Fibroblast of lung (primary cell): ENCODE data around the gene EME1. TPM values are rescaled to one million over a fixed set of nuclear protein-coding genes. Genes with fewer than 3 reads are reported as not detected.
A peak's percentile ranks its signal among the peaks of the same experiment; 100 is the strongest.

Source experiments
- DNase-seq, 2 donors: peaks; one replicate each; pipeline versions ENCODE4 v3.0.0 to v3.0.0-alpha.2; 2010; ENCODE audit warnings: low read depth in 2 of 2
- H2AFZ ChIP-seq: 2 replicates; pipeline ENCODE4 v1.5.1; 2012; ENCODE audit warnings: low read length, control low read depth, inconsistent platforms
- H3K27ac ChIP-seq: 2 replicates; pipeline ENCODE4 v1.5.1; 2011; ENCODE audit warnings: low read length, control low read depth; ENCODE audit not compliant: insufficient read depth
- H3K27me3 ChIP-seq: 2 replicates; pipeline ENCODE4 v1.5.1; 2011; ENCODE audit warnings: mild to moderate bottlenecking, low read length; ENCODE audit not compliant: control insufficient read depth, insufficient read depth
- H3K36me3 ChIP-seq: 2 replicates; pipeline ENCODE4 v1.5.1; 2011; ENCODE audit warnings: low read length; ENCODE audit not compliant: control insufficient read depth, insufficient read depth
- H3K4me1 ChIP-seq: 2 replicates; pipeline ENCODE4 v1.5.1; 2011; ENCODE audit warnings: low read length; ENCODE audit not compliant: control insufficient read depth, insufficient read depth; ENCODE audit errors: extremely low read depth
- H3K4me2 ChIP-seq: 2 replicates; pipeline ENCODE4 v1.5.1; 2011; ENCODE audit warnings: low read length, control low read depth; ENCODE audit not compliant: insufficient read depth; ENCODE audit errors: extremely low read depth
- H3K4me3 ChIP-seq, 4 experiments: fragments of 200-600 bp in 1 of 4; sonication (generic) in 1 of 4; replicated peaks in 1 of 4; 2 replicates each; pipeline ENCODE4 v1.5.1; 2011 to 2016; ENCODE audit warnings: low read length in 4 of 4, low read depth in 3 of 4, mild to moderate bottlenecking in 3 of 4, control low read depth in 2 of 4, inconsistent platforms in 1 of 4, mixed read lengths in 1 of 4; ENCODE audit not compliant: insufficient read depth in 1 of 4; ENCODE audit errors: control extremely low read depth in 1 of 4
- H3K79me2 ChIP-seq: 2 replicates; pipeline ENCODE4 v1.5.1; 2012; ENCODE audit warnings: mild to moderate bottlenecking, low read length, inconsistent platforms; ENCODE audit not compliant: control insufficient read depth, insufficient read depth
- H3K9ac ChIP-seq: 2 replicates; pipeline ENCODE4 v1.5.1; 2011; ENCODE audit warnings: mild to moderate bottlenecking, low read length, control low read depth; ENCODE audit not compliant: insufficient read depth
- H3K9me3 ChIP-seq: 2 replicates; pipeline ENCODE4 v1.5.1; 2012; ENCODE audit warnings: low read depth, low read length; ENCODE audit not compliant: control insufficient read depth, insufficient read depth
- H4K20me1 ChIP-seq: 2 replicates; pipeline ENCODE4 v1.5.1; 2011; ENCODE audit warnings: low read length; ENCODE audit not compliant: control insufficient read depth, insufficient read depth; ENCODE audit errors: extremely low read depth
- EZH2 ChIP-seq: IDR thresholded peaks from 2 replicates; pipeline ENCODE4 v1.5.1; 2012; ENCODE audit warnings: low read length, control low read depth, mild to moderate bottlenecking; ENCODE audit errors: missing control alignments
- polyA plus RNA-seq, 2 donors: library from polyadenylated mRNA; depleted of rRNA in 1 of 2; stranded (reverse) in 1 of 2; unstranded in 1 of 2; fragments of >200 nt; gene quantifications; 2 replicates each; pipeline ENCODE4 v1.2.1, GENCODE V29; 2011 to 2012; ENCODE audit warnings: missing spikeins in 1 of 2
- total RNA-seq: library from RNA; depleted of rRNA; stranded (reverse); fragments of >200 nt; gene quantifications from 2 replicates; pipeline ENCODE4 v1.2.1, GENCODE V29; 2014
- TF ChIP-seq, protein P1 (sequence below), 2 donors: IDR thresholded peaks in 1 of 2; conservative IDR thresholded peaks in 1 of 2; 1 replicate in 1 of 2; 2 replicates in 1 of 2; pipeline ENCODE4 v1.5.1; 2011 to 2012; ENCODE audit warnings: low read length in 2 of 2, control low read depth in 1 of 2, inconsistent platforms in 1 of 2, low read depth in 1 of 2, mild to moderate bottlenecking in 1 of 2

Gene EME1
- total and polyA plus RNA-seq, 2 donors (not counting 1 experiment from before 2014, with no cell fraction given), result 2.3 to 2.7 TPM

- H3K4me3 ChIP-seq, result no peak overlapping the region
- peaks cover 16% of the 10 kb centered on the region for H3K36me3 ChIP-seq
- no peak overlapping the region for H3K27ac ChIP-seq
- no peak overlapping the region for H3K9ac ChIP-seq
- H4K20me1 ChIP-seq, result no peaks in the 10 kb centered on the region
- H3K79me2 ChIP-seq, result peaks cover 15% of the 10 kb centered on the region
- TF ChIP-seq EZH2, result no peak
- TF ChIP-seq, protein P1, sequence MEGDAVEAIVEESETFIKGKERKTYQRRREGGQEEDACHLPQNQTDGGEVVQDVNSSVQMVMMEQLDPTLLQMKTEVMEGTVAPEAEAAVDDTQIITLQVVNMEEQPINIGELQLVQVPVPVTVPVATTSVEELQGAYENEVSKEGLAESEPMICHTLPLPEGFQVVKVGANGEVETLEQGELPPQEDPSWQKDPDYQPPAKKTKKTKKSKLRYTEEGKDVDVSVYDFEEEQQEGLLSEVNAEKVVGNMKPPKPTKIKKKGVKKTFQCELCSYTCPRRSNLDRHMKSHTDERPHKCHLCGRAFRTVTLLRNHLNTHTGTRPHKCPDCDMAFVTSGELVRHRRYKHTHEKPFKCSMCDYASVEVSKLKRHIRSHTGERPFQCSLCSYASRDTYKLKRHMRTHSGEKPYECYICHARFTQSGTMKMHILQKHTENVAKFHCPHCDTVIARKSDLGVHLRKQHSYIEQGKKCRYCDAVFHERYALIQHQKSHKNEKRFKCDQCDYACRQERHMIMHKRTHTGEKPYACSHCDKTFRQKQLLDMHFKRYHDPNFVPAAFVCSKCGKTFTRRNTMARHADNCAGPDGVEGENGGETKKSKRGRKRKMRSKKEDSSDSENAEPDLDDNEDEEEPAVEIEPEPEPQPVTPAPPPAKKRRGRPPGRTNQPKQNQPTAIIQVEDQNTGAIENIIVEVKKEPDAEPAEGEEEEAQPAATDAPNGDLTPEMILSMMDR (conservative IDR thresholded peaks at IDR 0.05 in 1 of 2, IDR thresholded peaks at IDR 0.05 in 1 of 2; ENCODE audit: low read depth in 1 of 2, low read length in 2 of 2), result no peak
- H3K4me1 ChIP-seq, result peaks cover 3% of the 10 kb centered on the region
- H3K27me3 ChIP-seq, result no peaks in the 10 kb centered on the region
- DNase-seq, result no peak
- no peak overlapping the region for H2AFZ ChIP-seq
- H3K4me2 ChIP-seq, result no peak overlapping the region
- no peaks in the 10 kb centered on the region for H3K9me3 ChIP-seq
These were observed 3.0 kb upstream of the EME1 start for GRCh38 chr17:50370052-50370451.

DNA sequence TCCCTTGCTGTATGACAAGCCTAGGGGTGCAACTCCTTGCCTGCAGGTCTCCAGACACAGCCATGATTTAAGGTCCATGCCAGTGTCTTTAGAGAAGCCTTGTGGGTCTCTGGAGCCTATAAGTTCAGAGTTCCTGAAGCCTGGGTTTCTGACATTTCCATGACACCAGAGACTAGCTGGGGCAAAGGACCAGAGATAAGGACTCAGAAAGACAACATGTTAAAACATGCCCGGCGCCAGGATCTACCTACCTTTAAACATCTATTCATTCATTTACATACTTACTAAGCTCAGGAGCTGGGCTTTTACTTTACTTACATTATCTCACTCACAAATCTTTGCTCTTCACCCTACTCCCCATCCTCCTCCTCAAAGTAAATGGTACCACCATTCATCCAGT lies 1.5 kb upstream of the EME1 start:
- TF ChIP-seq, protein P1 (conservative IDR thresholded peaks at IDR 0.05 in 1 of 2, IDR thresholded peaks at IDR 0.05 in 1 of 2; ENCODE audit: low read depth in 1 of 2, low read length in 2 of 2), result no peak
- TF ChIP-seq EZH2, result no peak
- H3K36me3 ChIP-seq, result peaks cover 16% of the 10 kb centered on the region
- H3K9me3 ChIP-seq, result no peaks in the 10 kb centered on the region
- H3K4me1 ChIP-seq, result peaks cover 3% of the 10 kb centered on the region
- peak overlapping the region; percentile 84 for H3K4me2 ChIP-seq
- H3K27me3 ChIP-seq, result no peaks in the 10 kb centered on the region
- no peaks in the 10 kb centered on the region for H4K20me1 ChIP-seq
- DNase-seq, result no peak
- H2AFZ ChIP-seq, result no peak overlapping the region
- H3K79me2 ChIP-seq, result peaks cover 15% of the 10 kb centered on the region
- H3K27ac ChIP-seq, result no peak overlapping the region
- peak overlapping the region in 2 of 4 experiments; percentile 72 to 74 for H3K4me3 ChIP-seq
- no peak overlapping the region for H3K9ac ChIP-seq

DNA sequence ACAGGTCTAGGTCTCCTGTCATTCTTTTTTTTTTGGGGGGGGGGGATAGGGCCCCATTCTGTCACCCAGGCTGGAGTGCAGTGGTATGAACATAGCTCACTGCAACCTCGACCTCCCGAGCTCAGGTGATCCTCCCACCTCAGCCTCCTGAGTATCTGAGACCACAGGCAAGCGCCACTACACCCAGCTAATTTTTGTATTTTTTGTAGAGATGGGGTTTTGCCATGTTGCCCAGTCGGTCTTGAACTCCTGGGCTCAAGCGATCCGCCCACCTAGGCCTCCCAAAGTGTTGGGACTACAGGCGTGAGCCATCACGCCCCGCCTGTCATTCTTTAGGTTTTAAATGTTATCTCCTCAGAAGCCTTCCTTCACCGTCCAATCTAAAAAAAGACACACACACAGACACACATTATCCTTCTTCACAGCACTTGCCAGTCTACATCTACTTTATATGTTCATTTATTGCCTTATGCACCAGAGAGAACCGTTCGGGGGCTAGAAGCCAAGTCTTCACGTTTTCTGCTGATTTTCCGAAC lies 739 bp upstream of the EME1 start:
- Histone ChIP-seq H3K27ac (peak overlapping the region; percentile 96), H4K20me1 (no peaks in the 10 kb centered on the region), H3K4me2 (peak overlapping the region; percentile 84), H3K36me3 (peaks cover 14% of the 10 kb centered on the region), H3K9me3 (no peaks in the 10 kb centered on the region), H3K4me1 (peaks cover 3% of the 10 kb centered on the region), H3K4me3 (peak overlapping the region; percentile 72 to 99 (median 78)), H3K79me2 (peaks cover 15% of the 10 kb centered on the region), H3K27me3 (no peaks in the 10 kb centered on the region), H3K9ac (peak overlapping the region; percentile 81), H2AFZ (peak overlapping the region; percentile 86)
- TF ChIP-seq, protein P1 (conservative IDR thresholded peaks at IDR 0.05 in 1 of 2, IDR thresholded peaks at IDR 0.05 in 1 of 2; ENCODE audit: low read depth in 1 of 2, low read length in 2 of 2), result no peak
- TF ChIP-seq EZH2, result no peak
- no peak for DNase-seq
